H1 (cell line): ENCODE results near the gene SPACA7. TPM values are rescaled to one million over a fixed set of nuclear protein-coding genes. Genes with fewer than 3 reads are reported as not detected.

ENCODE experiments used
- CTCF ChIA-PET: fragments of 300-600 bp; sonication (Branson Sonifier 250); formaldehyde crosslinking; loops from one replicate; lab custom pipeline; 2021; ENCODE audit not compliant: partially characterized antibody; lab: Charles Lee
- POLR2A ChIA-PET: fragments of 300-600 bp; sonication (Branson Sonifier 250); formaldehyde crosslinking; loops from one replicate; lab custom pipeline; 2021; ENCODE audit warnings: inconsistent platforms; ENCODE audit not compliant: partially characterized antibody; lab: Charles Lee
- DNase-seq, 2 experiments: peaks; one replicate each; pipeline versions ENCODE4 v3.0.0 to v3.0.0-alpha.2; 2010 to 2022; ENCODE audit warnings: low spot score in 2 of 2, low read depth in 1 of 2, mixed read lengths in 1 of 2
- FAIRE-seq: peaks from 2 replicates; lab custom pipeline; 2011; peaks lifted over from hg19 to GRCh38; lab: Jason Lieb, UNC
- H2AFZ ChIP-seq: 2 replicates; pipeline ENCODE4 v1.8.1; 2012; ENCODE audit warnings: low read length, inconsistent platforms
- H2AK5ac ChIP-seq: 2 replicates; pipeline ENCODE4 v1.6.1; 2013; ENCODE audit warnings: low read depth, low read length
- H2BK120ac ChIP-seq: replicated peaks from 2 replicates; pipeline ENCODE3; 2013; ENCODE audit warnings: low read depth, low read length, inconsistent platforms
- H2BK12ac ChIP-seq: 2 replicates; pipeline ENCODE4 v1.6.1; 2013; ENCODE audit warnings: low read depth, low read length
- H2BK15ac ChIP-seq: 2 replicates; pipeline ENCODE4 v1.6.1; 2013; ENCODE audit warnings: low read length
- H2BK20ac ChIP-seq: 2 replicates; pipeline ENCODE4 v1.6.1; 2013; ENCODE audit warnings: low read length
- H2BK5ac ChIP-seq: 2 replicates; pipeline ENCODE4 v1.6.1; 2013; ENCODE audit warnings: low read depth, low read length
- H3K14ac ChIP-seq: 2 replicates; pipeline ENCODE4 v1.6.1; 2013; ENCODE audit warnings: inconsistent platforms; ENCODE audit not compliant: insufficient read length
- H3K18ac ChIP-seq: 2 replicates; pipeline ENCODE4 v1.6.1; 2013; ENCODE audit warnings: low read length; ENCODE audit errors: extremely low read depth
- H3K23ac ChIP-seq: 2 replicates; pipeline ENCODE4 v1.6.1; 2013; ENCODE audit warnings: inconsistent platforms; ENCODE audit not compliant: insufficient read length
- H3K23me2 ChIP-seq: 2 replicates; pipeline ENCODE4 v1.6.1; 2013; ENCODE audit warnings: low read depth, low read length
- H3K27ac ChIP-seq: 2 replicates; pipeline ENCODE4 v1.6.1; 2011; ENCODE audit warnings: low read depth, low read length, inconsistent platforms
- H3K27me3 ChIP-seq, 4 experiments: replicated peaks in 1 of 4; 1 replicate in 1 of 4; 2 replicates in 3 of 4; pipeline versions ENCODE4 v1.6.1 to v1.8.1; 2011 to 2013; ENCODE audit warnings: low read length in 3 of 4, mild to moderate bottlenecking in 3 of 4, inconsistent platforms in 2 of 4, mixed read lengths in 2 of 4, moderate library complexity in 1 of 4; ENCODE audit not compliant: control insufficient read depth in 3 of 4, insufficient read depth in 3 of 4; ENCODE audit errors: extremely low read depth in 1 of 4
- H3K36me3 ChIP-seq, 4 experiments: 2 replicates each; pipeline versions ENCODE4 v1.6.1 to v1.8.1; 2011 to 2013; ENCODE audit warnings: mild to moderate bottlenecking in 4 of 4, low read length in 3 of 4, moderate library complexity in 2 of 4, control low read depth in 1 of 4, inconsistent platforms in 1 of 4; ENCODE audit not compliant: insufficient read depth in 4 of 4, control insufficient read depth in 2 of 4
- H3K4ac ChIP-seq: replicated peaks from 2 replicates; pipeline ENCODE3; 2013; ENCODE audit warnings: low read length, low read depth, mixed read lengths, inconsistent platforms; ENCODE audit not compliant: insufficient read length
- H3K4me1 ChIP-seq, 4 experiments: replicated peaks in 1 of 4; 1 replicate in 1 of 4; 2 replicates in 3 of 4; pipeline versions ENCODE4 v1.6.1 to v1.8.1; 2011 to 2013; ENCODE audit warnings: low read length in 3 of 4, inconsistent platforms in 2 of 4, mixed read lengths in 1 of 4; ENCODE audit not compliant: insufficient read depth in 4 of 4, control insufficient read depth in 3 of 4
- H3K4me2 ChIP-seq, 2 experiments: 2 replicates each; pipeline versions ENCODE4 v1.6.1 to v1.8.1; 2011 to 2013; ENCODE audit warnings: low read depth in 2 of 2, low read length in 2 of 2, control low read depth in 1 of 2, inconsistent platforms in 1 of 2, mild to moderate bottlenecking in 1 of 2; ENCODE audit not compliant: insufficient read depth in 1 of 2
- H3K4me3 ChIP-seq, 4 experiments: fragments of 200-600, 300-600 bp in 1 of 4; sonication (generic), shearing (Covaris generic), sonication (Bioruptor Twin) in 1 of 4; 2 replicates each; pipeline versions ENCODE4 v1.5.1 to v1.8.1; 2011 to 2016; ENCODE audit warnings: low read length in 4 of 4, low read depth in 3 of 4, control low read depth in 2 of 4, inconsistent platforms in 2 of 4, mild to moderate bottlenecking in 2 of 4, mixed read lengths in 1 of 4, moderate library complexity in 1 of 4; ENCODE audit not compliant: insufficient read depth in 2 of 4; ENCODE audit errors: extremely low read depth in 1 of 4
- H3K56ac ChIP-seq: replicated peaks from 2 replicates; pipeline ENCODE3; 2013; ENCODE audit warnings: low read depth, mild to moderate bottlenecking, mixed read lengths, low read length, inconsistent platforms; ENCODE audit not compliant: insufficient read length
- H3K79me1 ChIP-seq: 2 replicates; pipeline ENCODE4 v1.6.1; 2013; ENCODE audit warnings: low read depth, low read length, control low read depth
- H3K79me2 ChIP-seq, 2 experiments: 2 replicates each; pipeline versions ENCODE4 v1.6.1 to v1.8.1; 2012 to 2013; ENCODE audit warnings: low read length in 2 of 2, mild to moderate bottlenecking in 2 of 2, inconsistent platforms in 1 of 2; ENCODE audit not compliant: insufficient read depth in 2 of 2, control insufficient read depth in 1 of 2
- H3K9ac ChIP-seq, 4 experiments: replicated peaks in 1 of 4; 1 replicate in 1 of 4; 2 replicates in 3 of 4; pipeline versions ENCODE4 v1.6.1 to v1.8.1; 2011 to 2013; ENCODE audit warnings: low read depth in 3 of 4, low read length in 3 of 4, control low read depth in 2 of 4, mild to moderate bottlenecking in 2 of 4, moderate library complexity in 2 of 4, inconsistent platforms in 1 of 4; ENCODE audit errors: extremely low read depth in 1 of 4
- H3K9me3 ChIP-seq, 2 experiments: 2 replicates each; pipeline versions ENCODE4 v1.6.1 to v1.8.1; 2012 to 2013; ENCODE audit warnings: mild to moderate bottlenecking in 2 of 2, moderate library complexity in 2 of 2, control low read depth in 1 of 2, inconsistent platforms in 1 of 2, low read depth in 1 of 2, low read length in 1 of 2, mixed read lengths in 1 of 2; ENCODE audit not compliant: insufficient read depth in 2 of 2
- H4K20me1 ChIP-seq, 2 experiments: replicated peaks in 1 of 2; 2 replicates each; pipeline versions ENCODE3 to v1.8.1; 2011 to 2013; ENCODE audit warnings: inconsistent platforms in 2 of 2, low read length in 2 of 2, mild to moderate bottlenecking in 1 of 2; ENCODE audit not compliant: insufficient read depth in 2 of 2, control insufficient read depth in 1 of 2
- H4K5ac ChIP-seq: 2 replicates; pipeline ENCODE4 v1.6.1; 2013; ENCODE audit warnings: low read length, low read depth, mixed read lengths, inconsistent platforms; ENCODE audit not compliant: insufficient read length
- H4K8ac ChIP-seq: 2 replicates; pipeline ENCODE4 v1.8.0; 2013; ENCODE audit warnings: mild to moderate bottlenecking, moderate library complexity, low read length, inconsistent platforms; ENCODE audit not compliant: insufficient read depth; ENCODE audit errors: extremely low read depth
- H4K91ac ChIP-seq: replicated peaks from 2 replicates; pipeline ENCODE3; 2013; ENCODE audit warnings: low read length, mixed read lengths, inconsistent platforms; ENCODE audit not compliant: insufficient read length
- CREB1 ChIP-seq: IDR thresholded peaks from 2 replicates; pipeline ENCODE4 v1.6.1; 2012; ENCODE audit warnings: inconsistent platforms
- FOSL1 ChIP-seq: IDR thresholded peaks from 2 replicates; pipeline ENCODE4 v1.6.1; 2011; ENCODE audit warnings: mild to moderate bottlenecking, low read depth, low read length, moderate library complexity; ENCODE audit not compliant: insufficient read depth
- MAX ChIP-seq: IDR thresholded peaks from 2 replicates; pipeline ENCODE4 v1.6.1; 2012; ENCODE audit warnings: inconsistent platforms
- PHF8 ChIP-seq: fragments of 200-600 bp; sonication (generic); conservative IDR thresholded peaks from 2 replicates; pipeline ENCODE4 v1.7.1; 2012; ENCODE audit warnings: low read depth, mild to moderate bottlenecking, inconsistent platforms, low read length, moderate library complexity
- SUZ12 ChIP-seq: fragments of 200-600 bp; sonication (generic); IDR thresholded peaks from 2 replicates; pipeline ENCODE4 v1.6.1; 2012; ENCODE audit warnings: mild to moderate bottlenecking, inconsistent platforms, low read length, moderate library complexity, mixed read lengths
- TAF7 ChIP-seq: optimal IDR thresholded peaks from 2 replicates; pipeline ENCODE3; 2011; ENCODE audit warnings: low read depth, mild to moderate bottlenecking, inconsistent platforms, low read length, moderate library complexity, borderline replicate concordance
- YY1 ChIP-seq: IDR thresholded peaks from 2 replicates; pipeline ENCODE4 v1.6.1; 2011; ENCODE audit warnings: low read depth, mild to moderate bottlenecking, low read length
- ZNF274 ChIP-seq: IDR thresholded peaks from 2 replicates; pipeline ENCODE4 v1.7.0; 2012; ENCODE audit warnings: low read length, borderline replicate concordance; ENCODE audit errors: extremely low read depth
- polyA plus RNA-seq, 7 experiments: library from polyadenylated mRNA; depleted of rRNA in 3 of 7; stranded (reverse) in 5 of 7; unstranded in 2 of 7; fragments of >200 nt in 5 of 7; fragments of 200-250 nt in 2 of 7; gene quantifications; 1 replicate in 5 of 7; 2 replicates in 1 of 7; 4 replicates in 1 of 7; pipeline versions ENCODE4 v1.2.1 to v1.2.3, GENCODE V29; 2011 to 2013; ENCODE audit warnings: missing spikeins in 2 of 7, mixed read lengths in 2 of 7
- total RNA-seq: library from RNA; stranded (reverse); fragmentation: NEBNext Ultra II Directional; extraction: Animal tissue kit (Norgen Biotek cat#: 25700); gene quantifications from 2 replicates; pipeline ENCODE4 v1.2.1, GENCODE V29; 2021
- TF ChIP-seq, protein P1 (sequence below), 3 experiments: IDR thresholded peaks; 1 replicate in 2 of 3; 2 replicates in 1 of 3; pipeline versions ENCODE4 v1.5.1 to v1.6.1; 2011; ENCODE audit warnings: low read length in 3 of 3, mild to moderate bottlenecking in 3 of 3, inconsistent platforms in 2 of 3, low read depth in 1 of 3, moderate library complexity in 1 of 3; ENCODE audit not compliant: insufficient read depth in 1 of 3; ENCODE audit errors: control extremely low read depth in 1 of 3

Gene SPACA7
- total and polyA plus RNA-seq, 2 of the 8 experiments (the other 6 are each of a cell fraction or from before 2014, with no cell fraction given) = not detected

GRCh38 chr13:112481458-112481857 is 105.3 kb downstream of the SPACA7 start:
- Histone ChIP-seq H3K79me2 (no peaks in the 10 kb centered on the region), H3K9ac (no peak overlapping the region), H4K5ac (no peak overlapping the region), H4K8ac (no peak overlapping the region), H3K4me2 (no peak overlapping the region), H2BK12ac (no peak overlapping the region), H3K4me1 (no peaks in the 10 kb centered on the region), H3K79me1 (no peaks in the 10 kb centered on the region), H4K20me1 (no peaks in the 10 kb centered on the region), H3K4me3 (no peak overlapping the region), H3K36me3 (peaks cover 0 to 10% (median 2%) of the 10 kb centered on the region in 4 experiments; a peak in 2 of 8 replicates), H3K18ac (no peak overlapping the region), H2BK20ac (no peak overlapping the region), H2BK15ac (no peak overlapping the region), H2BK5ac (no peak overlapping the region), H3K56ac (no peak overlapping the region), H3K9me3 (no peaks in the 10 kb centered on the region), H3K27ac (no peak overlapping the region), H3K4ac (no peak overlapping the region), H3K23me2 (no peaks in the 10 kb centered on the region), H3K23ac (no peak overlapping the region), H2BK120ac (no peak overlapping the region), H3K27me3 (no peaks in the 10 kb centered on the region), H4K91ac (no peak overlapping the region), H2AK5ac (no peak overlapping the region), H2AFZ (no peak overlapping the region), H3K14ac (no peak overlapping the region)
- TF ChIP-seq FOSL1 (no peak), SUZ12 (no peak), YY1 (no peak), CREB1 (no peak), TAF7 (no peak), PHF8 (no peak), ZNF274 (no peak), MAX (no peak)
- TF ChIP-seq, protein P1, sequence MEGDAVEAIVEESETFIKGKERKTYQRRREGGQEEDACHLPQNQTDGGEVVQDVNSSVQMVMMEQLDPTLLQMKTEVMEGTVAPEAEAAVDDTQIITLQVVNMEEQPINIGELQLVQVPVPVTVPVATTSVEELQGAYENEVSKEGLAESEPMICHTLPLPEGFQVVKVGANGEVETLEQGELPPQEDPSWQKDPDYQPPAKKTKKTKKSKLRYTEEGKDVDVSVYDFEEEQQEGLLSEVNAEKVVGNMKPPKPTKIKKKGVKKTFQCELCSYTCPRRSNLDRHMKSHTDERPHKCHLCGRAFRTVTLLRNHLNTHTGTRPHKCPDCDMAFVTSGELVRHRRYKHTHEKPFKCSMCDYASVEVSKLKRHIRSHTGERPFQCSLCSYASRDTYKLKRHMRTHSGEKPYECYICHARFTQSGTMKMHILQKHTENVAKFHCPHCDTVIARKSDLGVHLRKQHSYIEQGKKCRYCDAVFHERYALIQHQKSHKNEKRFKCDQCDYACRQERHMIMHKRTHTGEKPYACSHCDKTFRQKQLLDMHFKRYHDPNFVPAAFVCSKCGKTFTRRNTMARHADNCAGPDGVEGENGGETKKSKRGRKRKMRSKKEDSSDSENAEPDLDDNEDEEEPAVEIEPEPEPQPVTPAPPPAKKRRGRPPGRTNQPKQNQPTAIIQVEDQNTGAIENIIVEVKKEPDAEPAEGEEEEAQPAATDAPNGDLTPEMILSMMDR (IDR thresholded peaks at IDR 0.05; ENCODE audit: control extremely low read depth in 1 of 3, insufficient read depth in 1 of 3, low read depth in 1 of 3, low read length in 3 of 3) = no peak
- ChIA-PET CTCF (no interaction called here), POLR2A (no interaction called here)
- DNase-seq = no peak
- FAIRE-seq = no peak
